Subcutaneous adipose tissue (tissue), 4 donors: ENCODE data around the gene DEAF1. TPM values are rescaled to one million over a fixed set of nuclear protein-coding genes. Genes with fewer than 3 reads are reported as not detected.

Experiments
- CTCF ChIP-seq: fragments of 450-650 bp; IDR thresholded peaks from one replicate; pipeline ENCODE4 v1.5.1; 2016; ENCODE audit warnings: low read depth, mild to moderate bottlenecking, control low read depth, antibody characterized with exemption, moderate library complexity
- total RNA-seq, 4 donors: library from RNA; depleted of rRNA; stranded (reverse); fragments of >200 nt; gene quantifications; one replicate each; pipeline ENCODE4 v1.1.0, GENCODE V29; 2016

Gene DEAF1
- total RNA-seq, 4 donors from 2014 or later = 14.0 to 28.4 (median 18.4) TPM

GRCh38 chr11:656426-656825 is 38.6 kb downstream of the DEAF1 start:
- no peak for TF ChIP-seq CTCF

DNA sequence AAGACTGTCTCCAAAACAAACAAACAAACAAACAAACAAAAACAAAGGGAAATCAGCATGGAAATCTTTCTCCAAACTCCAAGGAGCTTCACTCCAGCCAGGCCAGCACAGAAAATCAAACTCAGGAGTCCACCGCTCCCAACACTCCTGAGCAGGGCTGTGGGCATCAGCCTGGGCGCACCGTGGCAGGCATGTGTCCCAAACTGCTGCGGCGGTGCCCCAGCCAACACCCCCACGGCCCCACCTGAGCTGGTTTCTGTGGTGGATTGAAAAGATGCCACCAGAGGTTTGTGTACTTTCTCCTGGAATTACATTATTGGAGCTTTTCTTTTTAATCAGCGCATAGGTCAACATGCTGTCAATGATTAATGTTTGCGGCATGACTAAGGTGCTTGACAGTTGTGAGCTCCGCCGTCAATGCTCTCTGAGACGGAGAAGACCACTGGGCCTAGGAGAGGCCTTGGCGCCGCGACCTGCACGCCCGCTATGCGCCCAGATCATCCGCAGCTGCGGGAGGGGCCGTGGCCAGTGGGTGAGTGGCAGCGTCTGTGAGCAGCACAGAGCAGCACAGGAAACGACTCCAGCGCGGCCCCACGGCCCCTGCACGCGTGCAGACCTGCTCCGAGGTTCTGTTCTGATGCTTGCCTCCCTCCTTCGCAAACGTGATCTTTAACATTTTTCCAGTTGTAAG is 39.8 kb downstream of the DEAF1 start:
- TF ChIP-seq CTCF = no peak

DNA sequence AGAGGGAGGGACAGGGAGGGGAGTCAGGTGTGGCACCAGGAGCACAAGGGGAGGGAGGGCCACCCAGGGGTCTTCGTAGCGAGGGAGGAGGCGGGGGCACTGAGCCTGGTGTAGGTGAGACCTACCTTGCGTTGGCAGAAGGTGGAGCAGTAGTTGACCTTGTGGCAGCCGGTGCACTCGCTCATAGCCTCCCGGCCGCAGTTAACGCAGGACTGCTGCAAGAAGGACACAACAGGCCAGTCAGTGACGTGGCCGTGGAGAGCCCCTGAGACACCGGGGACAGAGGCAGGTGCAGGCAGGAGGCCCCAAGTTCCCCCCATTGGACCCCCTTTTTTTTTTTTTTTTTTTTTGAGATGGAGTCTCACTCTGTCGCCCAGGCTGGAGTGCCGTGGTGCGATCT is 41.2 kb downstream of the DEAF1 start:
- no peak for TF ChIP-seq CTCF

- TF ChIP-seq CTCF = no peak
Observed at GRCh38 chr11:650482-650881, 44.5 kb downstream of the DEAF1 start.

- TF ChIP-seq CTCF = no peak
Observed at GRCh38 chr11:646214-646613, 48.8 kb downstream of the DEAF1 start.

- no peak for TF ChIP-seq CTCF
Observed at GRCh38 chr11:645536-645935, 49.5 kb downstream of the DEAF1 start.

DNA sequence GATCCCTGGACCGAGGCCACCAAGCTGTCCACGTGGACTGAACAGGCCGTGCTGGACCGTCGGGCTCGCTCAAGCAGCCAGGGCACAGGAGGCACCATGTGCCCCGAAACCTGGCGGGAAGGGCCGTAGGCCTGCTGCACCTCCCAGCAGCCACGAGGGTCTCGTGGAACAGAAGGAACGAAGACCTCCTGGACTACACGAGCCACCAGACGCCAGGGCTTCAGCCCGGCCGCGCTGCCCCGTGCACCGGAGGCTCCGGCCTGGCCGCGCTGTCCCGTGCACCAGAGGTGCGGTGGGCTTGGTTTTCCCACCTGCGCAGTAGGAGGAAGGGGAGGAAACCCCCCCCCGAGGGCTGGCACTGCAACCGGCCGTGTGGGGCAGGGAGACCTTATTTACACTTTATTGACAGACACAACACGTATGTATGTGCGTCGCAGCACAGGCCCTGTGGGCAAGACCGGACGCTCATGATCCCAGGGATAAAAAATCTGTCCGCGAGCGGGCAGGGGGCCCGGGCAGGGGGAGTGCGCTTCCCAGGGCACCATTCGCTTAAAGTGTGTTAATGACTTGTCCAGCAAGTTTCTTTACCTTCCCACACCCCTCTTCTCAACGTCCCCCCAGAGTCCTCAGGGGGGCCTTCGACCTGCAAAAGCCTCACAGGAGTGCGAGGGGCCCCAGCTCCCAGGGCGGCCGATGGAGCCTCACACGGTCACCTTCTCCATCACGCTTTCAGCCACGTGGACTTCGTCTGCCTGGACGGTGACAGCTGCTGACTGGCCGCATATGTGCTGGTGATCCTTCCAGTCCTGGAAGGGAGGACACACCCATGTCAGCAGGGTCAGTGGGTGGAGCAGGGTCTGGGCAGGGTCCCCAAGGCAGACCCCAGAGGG is 50.9 kb downstream of the DEAF1 start:
- no peak for TF ChIP-seq CTCF
